ENCODE measurements around the gene GALT. TPM values are rescaled to one million over a fixed set of nuclear protein-coding genes. Genes with fewer than 3 reads are reported as not detected.

GALT gene
- total and polyA plus RNA-seq, 3 experiments from 2014 or later = 41.7 to 43.0 (median 42.8) TPM

DNA sequence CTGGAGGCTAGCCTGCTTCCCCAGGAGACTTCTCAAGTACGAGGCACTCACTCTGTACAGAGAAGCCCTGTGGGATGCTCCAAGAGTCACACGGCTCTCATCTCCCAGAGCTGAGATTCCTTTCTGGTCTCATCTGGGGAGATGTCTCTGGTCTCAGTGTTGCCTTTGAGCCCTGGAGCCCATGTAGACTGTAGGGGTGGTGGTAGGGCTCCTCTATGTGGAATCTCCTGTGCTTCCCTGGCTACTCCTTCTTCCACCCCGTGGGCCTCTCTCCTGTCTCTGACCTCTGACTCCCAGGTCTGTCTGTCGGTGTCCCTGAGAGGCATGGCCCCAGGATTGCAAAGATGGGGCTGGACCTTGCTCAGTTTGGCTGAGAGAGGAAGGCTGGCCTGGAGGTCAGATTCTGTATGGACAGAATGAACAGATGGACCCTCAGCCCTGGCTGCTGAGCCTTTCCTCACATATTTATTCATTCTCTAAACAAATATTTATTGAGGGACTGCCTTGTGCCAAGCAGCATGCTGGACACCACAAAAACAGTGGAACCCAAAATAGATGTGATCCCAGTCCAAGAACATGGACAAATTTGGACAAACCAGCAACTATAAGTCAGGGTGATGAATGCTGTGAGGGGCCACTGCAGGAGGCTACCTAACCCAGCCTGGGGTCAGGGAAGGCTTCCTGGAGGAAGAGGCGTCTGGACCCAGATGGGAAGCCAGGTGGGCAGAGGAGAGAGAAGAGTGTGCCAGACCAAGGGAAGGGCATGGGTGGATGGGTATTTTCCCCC lies 42.0 kb downstream of the GALT start:
- Histone ChIP-seq H3K27ac (ENCODE audit: low read depth, low read length) (no peak overlapping the region), H3K36me3 (ENCODE audit: insufficient read depth, low read length) (no peaks in the 10 kb centered on the region), H3K4me3 (ENCODE audit: low read length) (no peak overlapping the region), H3K9me3 (ENCODE audit: low read length) (no peaks in the 10 kb centered on the region), H3K27me3 (ENCODE audit: insufficient read depth, low read length, poor library complexity, severe bottlenecking) (no peaks in the 10 kb centered on the region), H3K4me1 (ENCODE audit: insufficient read depth, low read length) (no peaks in the 10 kb centered on the region)
- ChIA-PET CTCF (interaction anchor here (1.9 kb wide), 1 partner anchor 14 kb away, joined by 4 read pairs; no protein-coding TSS in a partner anchor), POLR2A (no interaction called here)
- Mint-ChIP-seq H3K4me3 (no peak overlapping the region), H3K36me3 (no peaks in the 10 kb centered on the region), H3K27me3 (peaks cover 0 to 16% of the 10 kb centered on the region in 2 donors), H3K4me1 (no peaks in the 10 kb centered on the region), H3K27ac (peak overlapping the region in 2 of 8 donors; percentile 8 to 25), H3K9me3 (no peaks in the 10 kb centered on the region)
- no peak for DNase-seq

DNA sequence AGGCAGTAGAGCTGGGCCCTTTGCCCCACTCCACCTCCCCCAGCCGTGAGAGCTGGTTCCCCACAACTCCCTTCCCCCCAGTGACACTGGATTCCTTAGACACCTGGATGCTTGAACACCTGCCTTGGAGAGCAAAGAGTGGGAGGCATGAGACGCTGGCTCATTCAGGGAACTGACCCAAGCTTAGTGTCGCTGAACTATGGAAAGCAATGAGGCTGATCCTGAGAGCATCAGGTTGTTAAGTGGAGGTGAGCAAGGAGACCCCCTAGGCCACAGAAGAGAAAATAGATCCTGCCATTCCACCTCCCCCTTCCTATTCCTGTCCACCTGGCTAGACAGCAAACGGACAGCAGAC lies 42.6 kb downstream of the GALT start:
- POLR2A ChIA-PET = no interaction called here
- no peaks in the 10 kb centered on the region for H3K27me3 ChIP-seq (ENCODE audit: insufficient read depth, low read length, poor library complexity, severe bottlenecking)
- CTCF ChIA-PET = no interaction called here
- no peaks in the 10 kb centered on the region for H3K36me3 Mint-ChIP-seq
- no peaks in the 10 kb centered on the region for H3K9me3 ChIP-seq (ENCODE audit: low read length)
- peaks cover 0 to 16% of the 10 kb centered on the region in 2 donors for H3K27me3 Mint-ChIP-seq
- DNase-seq = no peak
- H3K27ac Mint-ChIP-seq = peak overlapping the region in 1 of 8 donors; percentile 47
- H3K9me3 Mint-ChIP-seq = no peaks in the 10 kb centered on the region
- H3K4me1 ChIP-seq (ENCODE audit: insufficient read depth, low read length) = no peaks in the 10 kb centered on the region
- H3K4me1 Mint-ChIP-seq = no peaks in the 10 kb centered on the region
- no peak overlapping the region for H3K4me3 Mint-ChIP-seq
- no peak overlapping the region for H3K27ac ChIP-seq (ENCODE audit: low read depth, low read length)
- H3K36me3 ChIP-seq (ENCODE audit: insufficient read depth, low read length) = no peaks in the 10 kb centered on the region
- no peak overlapping the region for H3K4me3 ChIP-seq (ENCODE audit: low read length)

GRCh38 chr9:34689512-34689911 lies 43.0 kb downstream of the GALT start:
- no peak for DNase-seq
- H3K27ac ChIP-seq (ENCODE audit: low read depth, low read length) = no peak overlapping the region
- H3K4me3 ChIP-seq (ENCODE audit: low read length) = no peak overlapping the region
- no peak overlapping the region for H3K4me3 Mint-ChIP-seq
- H3K36me3 ChIP-seq (ENCODE audit: insufficient read depth, low read length) = no peaks in the 10 kb centered on the region
- ChIA-PET POLR2A (no interaction called here), CTCF (interaction anchor here (5.0 kb wide), 1 partner anchor 13 kb away, joined by 14 read pairs; no protein-coding TSS in a partner anchor)
- H3K9me3 ChIP-seq (ENCODE audit: low read length) = no peaks in the 10 kb centered on the region
- no peaks in the 10 kb centered on the region for H3K27me3 ChIP-seq (ENCODE audit: insufficient read depth, low read length, poor library complexity, severe bottlenecking)
- H3K4me1 ChIP-seq (ENCODE audit: insufficient read depth, low read length) = no peaks in the 10 kb centered on the region
- no peak overlapping the region for H3K27ac Mint-ChIP-seq
- no peaks in the 10 kb centered on the region for H3K4me1 Mint-ChIP-seq
- no peaks in the 10 kb centered on the region for H3K36me3 Mint-ChIP-seq
- no peaks in the 10 kb centered on the region for H3K9me3 Mint-ChIP-seq
- peaks cover 0 to 16% of the 10 kb centered on the region in 2 donors for H3K27me3 Mint-ChIP-seq

- POLR2A ChIA-PET = no interaction called here
- CTCF ChIA-PET = interaction anchor here (1.4 to 5.0 kb wide), 3 partner anchors 9 to 45 kb away, joined by 4 to 14 read pairs (median 9); partner anchors contain the start of gene GALT
- Histone ChIP-seq H3K4me3 (ENCODE audit: low read length) (no peak within 1 kb of the TSS), H3K4me1 (ENCODE audit: insufficient read depth, low read length) (no peaks in the 10 kb centered on the region), H3K27me3 (ENCODE audit: insufficient read depth, low read length, poor library complexity, severe bottlenecking) (no peaks in the 10 kb centered on the region), H3K27ac (ENCODE audit: low read depth, low read length) (no peak within 1 kb of the TSS), H3K36me3 (ENCODE audit: insufficient read depth, low read length) (no peaks in the 10 kb centered on the region), H3K9me3 (ENCODE audit: low read length) (no peaks in the 10 kb centered on the region)
- Mint-ChIP-seq H3K4me1 (no peaks in the 10 kb centered on the region), H3K9me3 (no peaks in the 10 kb centered on the region), H3K27ac (peak within 1 kb of the TSS in 1 of 8 donors; percentile 65), H3K4me3 (no peak within 1 kb of the TSS), H3K36me3 (no peaks in the 10 kb centered on the region), H3K27me3 (peaks cover 3 to 24% of the 10 kb centered on the region in 2 donors)
- DNase-seq = no peak
These were observed 44.8 kb downstream of the GALT start, which contains the start of gene CCL19 for GRCh38 chr9:34690983-34691935. Gene CCL19 (minus strand): TSS chr9:34691276. CDS start chr9:34691139, 137 bp downstream.

DNA sequence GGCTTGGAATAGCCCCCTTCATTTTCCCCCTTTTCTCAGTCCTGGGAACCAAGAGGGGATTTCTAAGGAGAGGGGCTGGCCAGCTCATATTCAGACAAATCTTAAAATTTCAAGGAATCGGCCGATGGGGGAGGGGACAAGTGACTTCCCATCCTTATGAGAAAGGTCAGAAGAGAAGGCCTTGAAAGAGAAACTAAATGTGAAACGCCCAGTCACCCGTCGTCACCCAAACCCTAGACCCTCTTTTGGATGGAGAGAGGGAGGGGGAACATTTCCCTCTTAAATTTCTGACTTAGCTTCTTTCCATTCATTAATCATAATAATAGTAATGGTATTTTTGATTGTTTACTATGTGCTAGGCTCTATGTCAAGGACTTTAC lies 45.5 kb downstream of the GALT start:
- no peaks in the 10 kb centered on the region for H3K4me1 Mint-ChIP-seq
- ChIA-PET CTCF (interaction anchor here (1.4 to 5.0 kb wide), 3 partner anchors 9 to 46 kb away, joined by 4 to 14 read pairs (median 9); partner anchors contain the start of gene GALT), POLR2A (no interaction called here)

GRCh38 chr9:34693560-34693959 lies 47.1 kb downstream of the GALT start:
- H3K36me3 Mint-ChIP-seq = no peaks in the 10 kb centered on the region
- H3K4me3 Mint-ChIP-seq = no peak overlapping the region
- no peaks in the 10 kb centered on the region for H3K27me3 ChIP-seq (ENCODE audit: insufficient read depth, low read length, poor library complexity, severe bottlenecking)
- no peak overlapping the region for H3K27ac Mint-ChIP-seq
- H3K36me3 ChIP-seq (ENCODE audit: insufficient read depth, low read length) = no peaks in the 10 kb centered on the region
- no peak overlapping the region for H3K27ac ChIP-seq (ENCODE audit: low read depth, low read length)
- peaks cover 3 to 11% of the 10 kb centered on the region in 2 donors for H3K27me3 Mint-ChIP-seq
- no peaks in the 10 kb centered on the region for H3K9me3 ChIP-seq (ENCODE audit: low read length)
- no peak for DNase-seq
- no peaks in the 10 kb centered on the region for H3K4me1 Mint-ChIP-seq
- ChIA-PET POLR2A (no interaction called here), CTCF (interaction anchor here (5.0 kb wide), 1 partner anchor 9 kb away, joined by 14 read pairs; no protein-coding TSS in a partner anchor)
- H3K9me3 Mint-ChIP-seq = no peaks in the 10 kb centered on the region
- no peaks in the 10 kb centered on the region for H3K4me1 ChIP-seq (ENCODE audit: insufficient read depth, low read length)
- H3K4me3 ChIP-seq (ENCODE audit: low read length) = no peak overlapping the region

More for the DNA sequence above, 45.5 kb downstream of the GALT start:
- Mint-ChIP-seq H3K9me3 (no peaks in the 10 kb centered on the region), H3K4me3 (no peak overlapping the region), H3K27ac (no peak overlapping the region), H3K27me3 (peaks cover 3 to 20% of the 10 kb centered on the region in 2 donors), H3K36me3 (no peaks in the 10 kb centered on the region)
- Histone ChIP-seq H3K27ac (ENCODE audit: low read depth, low read length) (no peak overlapping the region), H3K4me3 (ENCODE audit: low read length) (no peak overlapping the region), H3K27me3 (ENCODE audit: insufficient read depth, low read length, poor library complexity, severe bottlenecking) (no peaks in the 10 kb centered on the region), H3K36me3 (ENCODE audit: insufficient read depth, low read length) (no peaks in the 10 kb centered on the region), H3K4me1 (ENCODE audit: insufficient read depth, low read length) (no peaks in the 10 kb centered on the region), H3K9me3 (ENCODE audit: low read length) (no peaks in the 10 kb centered on the region)
- DNase-seq = no peak

DNA sequence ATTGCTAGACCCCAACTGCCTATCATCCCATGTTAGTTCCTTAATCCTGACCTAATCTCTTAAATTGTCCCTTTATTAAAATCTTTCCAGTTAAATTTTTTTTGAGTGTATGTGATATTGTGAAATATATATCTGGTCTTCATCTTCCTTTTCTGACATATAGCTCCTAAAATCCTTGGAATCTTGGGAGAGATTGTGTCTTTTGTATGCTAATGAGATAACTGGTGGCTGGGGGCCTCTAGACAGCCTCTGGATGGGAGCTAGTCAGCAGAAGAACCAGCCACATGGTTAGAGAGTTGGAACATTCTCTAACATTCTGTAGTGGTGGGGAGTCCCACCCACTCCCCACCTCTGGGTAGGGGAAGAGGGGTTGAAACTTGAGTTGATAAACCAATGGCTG lies 48.3 kb downstream of the GALT start:
- H3K4me1 Mint-ChIP-seq = no peaks in the 10 kb centered on the region
- Histone ChIP-seq H3K36me3 (ENCODE audit: insufficient read depth, low read length) (no peaks in the 10 kb centered on the region), H3K27me3 (ENCODE audit: insufficient read depth, low read length, poor library complexity, severe bottlenecking) (no peaks in the 10 kb centered on the region), H3K4me3 (ENCODE audit: low read length) (no peak overlapping the region), H3K27ac (ENCODE audit: low read depth, low read length) (no peak overlapping the region), H3K4me1 (ENCODE audit: insufficient read depth, low read length) (no peaks in the 10 kb centered on the region), H3K9me3 (ENCODE audit: low read length) (no peaks in the 10 kb centered on the region)
- CTCF ChIA-PET = interaction anchor here (5.0 kb wide), 1 partner anchor 8 kb away, joined by 14 read pairs; no protein-coding TSS in a partner anchor
- no peaks in the 10 kb centered on the region for H3K36me3 Mint-ChIP-seq
- no peak for DNase-seq
- peak overlapping the region in 1 of 8 donors; percentile 37 for H3K27ac Mint-ChIP-seq
- no peak overlapping the region for H3K4me3 Mint-ChIP-seq
- peaks cover 5 to 10% of the 10 kb centered on the region in 2 donors for H3K27me3 Mint-ChIP-seq
- POLR2A ChIA-PET = no interaction called here
- H3K9me3 Mint-ChIP-seq = no peaks in the 10 kb centered on the region

All from CD8-positive, alpha-beta memory T cell (primary cell).